IPS DF 6.9 (cell line): ENCODE data around the gene MPV17.
A peak's percentile ranks its signal among the peaks of the same experiment; 100 is the strongest.
"Not testable (repeated sequence)": the region's sequence is repeated elsewhere in the genome, so short reads cannot be mapped to it uniquely, and the experiment has no call there.

ENCODE experiments used
- DNase-seq: peaks from one replicate; pipeline ENCODE4 v3.0.0-alpha.2; 2013; ENCODE audit warnings: low read depth, low spot score
- H3K27ac ChIP-seq: one replicate; pipeline ENCODE4 v1.5.1; 2013; ENCODE audit warnings: low read length, control low read depth
- H3K27me3 ChIP-seq: 2 replicates; pipeline ENCODE4 v1.6.1; 2013; ENCODE audit warnings: mild to moderate bottlenecking, low read length; ENCODE audit not compliant: control insufficient read depth, insufficient read depth
- H3K36me3 ChIP-seq: 2 replicates; pipeline ENCODE4 v1.6.1; 2013; ENCODE audit warnings: low read length; ENCODE audit not compliant: control insufficient read depth, insufficient read depth
- H3K4me1 ChIP-seq: 2 replicates; pipeline ENCODE4 v1.6.1; 2013; ENCODE audit warnings: low read length; ENCODE audit not compliant: control insufficient read depth, insufficient read depth
- H3K4me3 ChIP-seq: 2 replicates; pipeline ENCODE4 v1.5.1; 2013; ENCODE audit warnings: mild to moderate bottlenecking, low read length
- H3K9me3 ChIP-seq: 2 replicates; pipeline ENCODE4 v1.6.1; 2013; ENCODE audit warnings: low read length, inconsistent platforms; ENCODE audit not compliant: control insufficient read depth, insufficient read depth
- WGBS: extraction: QIAGEN DNeasy Blood & Tissue Kit; methylation state at CpG from one replicate; pipeline ENCODE4 v1.1.7; 2013; ENCODE audit warnings: mixed read lengths, missing lambda C conversion rate; ENCODE audit not compliant: insufficient read length, insufficient coverage; 5-methylcytosine and 5-hydroxymethylcytosine counted together

Gene MPV17

DNA sequence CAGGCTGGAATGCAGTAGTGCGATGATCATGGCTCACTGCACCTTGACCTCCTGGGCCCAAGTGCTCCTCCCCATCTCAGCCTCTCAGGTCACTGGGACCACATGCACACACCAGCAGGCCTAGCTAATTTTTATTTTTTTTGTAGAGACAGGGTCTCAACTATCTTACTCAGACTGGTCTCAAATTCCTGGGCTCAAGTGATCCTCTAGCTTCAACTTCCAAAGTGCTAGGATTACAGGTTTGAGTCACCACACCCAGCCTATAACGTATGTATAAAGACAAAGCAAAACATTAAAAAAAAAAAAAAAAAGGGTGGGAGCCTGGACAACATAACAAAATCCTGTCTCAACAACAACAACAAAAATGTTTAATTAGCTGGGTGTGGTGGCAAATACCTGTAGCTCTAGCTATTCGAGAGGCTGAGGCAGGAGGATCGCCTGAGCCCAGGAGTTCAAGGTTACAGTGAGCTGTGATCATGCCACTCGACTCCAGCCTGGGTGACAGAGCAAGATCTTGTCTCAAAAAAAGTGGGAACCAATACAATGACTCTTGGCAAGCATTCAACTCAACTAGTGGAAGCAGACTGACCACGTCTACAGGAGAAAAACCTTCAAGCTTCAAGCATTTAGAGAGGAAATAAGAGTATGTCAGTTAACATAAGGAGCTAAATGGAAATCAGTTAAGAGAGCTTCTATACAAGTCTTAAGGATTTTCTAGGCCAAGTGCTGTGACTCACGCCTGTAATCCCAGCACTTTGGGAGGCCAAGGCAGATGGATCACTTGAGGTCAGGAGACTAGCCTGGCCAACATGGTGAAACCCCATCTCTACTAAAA, 31.1 kb upstream of the MPV17 start:
- H3K9me3 ChIP-seq = no peaks in the 10 kb centered on the region
- DNase-seq = no peak
- no peak overlapping the region for H3K27ac ChIP-seq
- no peak overlapping the region for H3K4me3 ChIP-seq
- H3K4me1 ChIP-seq = no peaks in the 10 kb centered on the region
- H3K27me3 ChIP-seq = no peaks in the 10 kb centered on the region
- no peaks in the 10 kb centered on the region for H3K36me3 ChIP-seq
- no CpG with 5 or more reads among the region's 7 CpGs for WGBS

DNA sequence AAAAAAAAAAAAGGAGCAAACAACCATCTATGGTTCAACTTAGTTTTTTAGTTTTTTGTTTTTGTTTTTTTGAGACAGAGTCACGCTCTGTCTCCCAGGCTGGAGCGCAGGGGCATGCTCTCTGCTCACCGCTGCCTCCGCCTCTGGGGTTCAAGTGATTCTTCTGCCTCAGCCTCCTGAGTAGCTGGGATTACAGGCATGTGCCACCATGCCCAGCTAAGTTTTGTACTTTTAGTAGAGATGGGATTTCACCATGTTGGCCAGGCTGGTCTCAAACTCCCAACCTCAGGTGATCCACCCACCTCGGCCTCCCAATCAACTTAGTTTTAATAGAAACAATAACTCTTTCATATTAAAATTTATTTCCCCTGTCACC, 30.5 kb upstream of the MPV17 start:
- H3K27ac ChIP-seq, H3K4me3 ChIP-seq, H3K4me1 ChIP-seq, H3K36me3 ChIP-seq, H3K9me3 ChIP-seq, DNase-seq, H3K27me3 ChIP-seq: not testable (repeated sequence)
- WGBS = no CpG with 5 or more reads among the region's 5 CpGs

DNA sequence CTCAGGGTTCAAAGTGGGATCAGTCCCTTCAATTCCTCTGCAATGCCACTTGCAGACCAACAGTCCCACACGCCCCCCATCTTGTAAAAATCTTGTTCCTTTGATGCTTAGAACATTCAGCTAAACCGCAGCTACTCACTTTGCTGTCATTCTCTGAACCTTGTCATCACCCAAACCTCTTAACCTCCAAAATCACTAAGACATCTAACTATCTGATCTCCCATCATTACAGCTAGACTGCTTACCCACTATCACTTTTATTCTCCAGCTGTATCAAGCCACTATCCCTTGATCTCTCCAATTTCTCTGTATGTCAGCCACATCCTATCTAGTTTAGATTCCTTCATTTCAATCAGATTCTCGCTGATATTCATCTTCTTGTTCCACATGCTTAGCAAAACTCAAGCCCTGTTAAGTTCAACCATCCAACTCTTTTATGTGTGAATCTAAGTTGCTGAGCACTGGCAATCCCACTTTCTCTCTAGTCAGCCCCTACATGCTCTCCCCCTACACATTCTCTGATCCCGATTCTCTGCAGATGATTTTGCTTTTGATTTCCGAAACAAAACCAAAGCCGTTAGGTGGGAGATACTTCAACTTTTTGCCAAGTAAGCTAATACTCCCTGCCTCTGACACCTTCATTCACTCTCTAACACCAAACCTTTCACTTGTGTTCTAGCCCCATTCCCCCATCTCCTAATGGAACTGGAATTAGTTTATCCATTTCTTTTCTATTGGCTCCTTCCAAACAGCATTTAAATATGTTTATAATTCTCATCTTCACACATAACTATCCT, 29.1 kb upstream of the MPV17 start:
- H3K9me3 ChIP-seq = no peaks in the 10 kb centered on the region
- no peaks in the 10 kb centered on the region for H3K4me1 ChIP-seq
- WGBS = no CpG with 5 or more reads among the region's 6 CpGs
- no peaks in the 10 kb centered on the region for H3K36me3 ChIP-seq
- H3K4me3 ChIP-seq = no peak overlapping the region
- no peak for DNase-seq
- no peak overlapping the region for H3K27ac ChIP-seq
- no peaks in the 10 kb centered on the region for H3K27me3 ChIP-seq

DNA sequence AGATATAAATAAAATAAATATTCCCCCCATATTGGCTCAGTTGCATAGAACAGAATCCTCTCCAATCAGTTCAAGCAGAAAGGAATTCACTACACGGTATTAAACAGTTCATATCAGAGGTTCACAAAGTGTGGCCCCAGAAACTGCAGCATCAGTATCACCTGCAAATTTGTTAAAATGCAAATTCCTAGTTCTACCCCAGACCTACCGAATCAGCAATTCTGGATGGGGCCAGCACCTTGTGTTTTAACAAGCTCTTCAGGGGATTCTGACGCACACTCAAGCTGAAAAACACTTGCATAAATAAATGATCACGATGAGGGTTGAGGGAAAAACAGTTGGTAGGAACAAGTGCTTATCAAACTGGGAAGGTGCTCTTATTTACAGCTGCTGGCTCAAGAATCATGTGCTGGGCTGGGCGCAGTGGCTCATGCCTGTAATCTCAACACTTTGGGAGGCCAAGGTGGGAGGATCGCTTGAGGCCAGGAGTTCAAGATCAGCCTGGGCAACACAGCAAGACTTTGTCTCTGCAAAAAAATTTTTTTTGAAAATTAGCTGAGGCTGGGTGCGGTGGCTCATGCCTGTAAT, 27.3 kb upstream of the MPV17 start:
- no CpG with 5 or more reads among the region's 7 CpGs for WGBS
- no peak overlapping the region for H3K27ac ChIP-seq
- no peak for DNase-seq

DNA sequence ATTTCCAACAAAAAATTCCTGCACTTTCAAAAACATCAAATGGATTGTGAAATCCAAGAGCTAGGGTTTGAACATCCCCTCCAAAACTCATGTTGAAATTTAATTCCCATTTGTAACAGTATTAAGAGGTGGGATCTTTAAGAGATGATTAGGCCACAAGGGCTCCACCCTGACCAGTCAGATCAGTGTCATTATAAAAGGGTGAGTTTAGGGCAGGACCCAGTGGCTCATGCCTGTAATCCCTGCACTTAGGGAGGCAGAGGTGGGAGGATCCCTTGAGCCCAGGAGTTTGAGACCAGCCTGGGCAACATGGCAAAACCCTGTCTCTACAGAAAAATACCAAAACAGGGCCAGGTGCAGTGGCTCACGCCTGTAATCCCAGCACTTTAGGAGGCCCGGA, 24.7 kb upstream of the MPV17 start:
- H3K36me3 ChIP-seq = peaks cover 8% of the 10 kb centered on the region; the same call in 1 of the 2 replicates
- no peaks in the 10 kb centered on the region for H3K9me3 ChIP-seq
- no peak overlapping the region for H3K27ac ChIP-seq
- DNase-seq = no peak
- H3K4me3 ChIP-seq = no peak overlapping the region
- no peaks in the 10 kb centered on the region for H3K27me3 ChIP-seq
- H3K4me1 ChIP-seq = no peaks in the 10 kb centered on the region
- WGBS = no CpG with 5 or more reads among the region's 2 CpGs

More for the DNA sequence above, 27.3 kb upstream of the MPV17 start:
- no peaks in the 10 kb centered on the region for H3K4me1 ChIP-seq
- no peaks in the 10 kb centered on the region for H3K9me3 ChIP-seq
- no peak overlapping the region for H3K4me3 ChIP-seq
- no peaks in the 10 kb centered on the region for H3K36me3 ChIP-seq
- H3K27me3 ChIP-seq = no peaks in the 10 kb centered on the region

DNA sequence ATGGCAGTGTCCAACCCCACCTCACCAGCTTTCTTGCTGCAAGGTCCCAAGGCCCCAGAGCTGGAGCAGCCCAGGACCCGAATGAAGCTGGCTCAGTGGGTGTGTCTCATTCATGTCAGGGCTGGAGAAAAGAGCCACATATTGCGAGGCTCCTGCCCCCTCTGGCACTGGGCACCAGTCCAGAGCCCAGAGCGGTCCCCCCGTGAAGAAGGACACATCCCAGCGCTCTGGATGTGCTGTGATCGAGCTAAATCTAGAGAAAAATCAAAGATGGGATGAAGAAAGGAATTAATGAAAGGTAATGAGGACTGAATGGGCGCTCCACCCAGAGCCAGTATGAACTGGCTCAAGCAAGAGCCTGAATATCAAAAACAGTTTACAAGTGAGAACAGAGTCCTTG, 13.3 kb upstream of the MPV17 start:
- Histone ChIP-seq H3K27ac (no peak overlapping the region), H3K4me3 (no peak overlapping the region), H3K27me3 (no peaks in the 10 kb centered on the region), H3K9me3 (no peaks in the 10 kb centered on the region), H3K4me1 (no peaks in the 10 kb centered on the region), H3K36me3 (peaks cover 33% of the 10 kb centered on the region)
- WGBS = no CpG with 5 or more reads among the region's 7 CpGs
- DNase-seq = no peak

DNA sequence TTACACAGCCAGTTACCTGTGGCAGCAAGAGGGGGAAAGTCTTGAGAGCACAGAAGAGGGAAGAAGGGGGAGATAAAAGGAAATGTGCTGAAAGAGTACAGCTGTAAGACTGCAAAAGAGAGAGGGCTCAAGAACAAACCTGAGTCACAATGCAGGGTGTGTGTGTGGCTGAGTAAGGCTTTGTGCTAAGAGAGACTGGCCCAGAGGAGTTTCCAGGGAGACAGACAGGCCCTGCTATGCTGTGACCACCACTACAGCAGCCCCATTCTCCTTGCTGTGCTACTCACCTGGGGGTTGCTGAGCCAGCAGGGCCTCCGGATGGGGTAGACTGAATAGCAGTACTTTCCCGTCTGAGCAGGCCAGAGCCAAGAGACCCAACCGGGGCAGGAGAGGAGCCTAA, 12.4 kb upstream of the MPV17 start:
- Histone ChIP-seq H3K27ac (no peak overlapping the region), H3K4me1 (no peaks in the 10 kb centered on the region), H3K9me3 (no peaks in the 10 kb centered on the region), H3K27me3 (no peaks in the 10 kb centered on the region), H3K36me3 (peaks cover 33% of the 10 kb centered on the region), H3K4me3 (no peak overlapping the region)
- no peak for DNase-seq
- no CpG with 5 or more reads among the region's 3 CpGs for WGBS

DNA sequence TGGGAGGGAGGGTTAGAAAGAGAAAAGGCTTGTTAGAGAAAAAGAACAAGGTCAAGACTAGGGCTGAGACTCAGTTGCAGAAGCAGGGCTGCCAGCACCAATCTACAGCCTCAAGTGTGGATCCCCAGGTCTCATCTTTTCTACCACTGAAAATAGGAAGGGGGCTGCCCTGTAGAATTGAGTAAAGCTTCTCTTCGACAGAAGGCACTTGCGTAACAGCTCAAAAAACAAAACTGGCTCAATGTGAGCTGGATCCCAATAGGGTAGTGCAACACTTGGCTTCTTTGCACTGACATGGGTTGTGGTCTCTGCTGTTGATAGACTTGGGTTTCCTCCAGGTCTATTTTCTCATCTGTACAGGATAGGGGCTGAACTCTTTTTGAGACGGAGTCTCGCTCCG, 1.8 kb upstream of the MPV17 start:
- Histone ChIP-seq H3K9me3 (no peaks in the 10 kb centered on the region), H3K4me1 (peaks cover 4% of the 10 kb centered on the region; the same call in 1 of the 2 replicates), H3K27me3 (no peaks in the 10 kb centered on the region), H3K36me3 (peaks cover 19% of the 10 kb centered on the region; the same call in 1 of the 2 replicates), H3K27ac (no peak overlapping the region), H3K4me3 (no peak overlapping the region)
- no peak for DNase-seq
- no CpG with 5 or more reads among the region's 5 CpGs for WGBS

DNA sequence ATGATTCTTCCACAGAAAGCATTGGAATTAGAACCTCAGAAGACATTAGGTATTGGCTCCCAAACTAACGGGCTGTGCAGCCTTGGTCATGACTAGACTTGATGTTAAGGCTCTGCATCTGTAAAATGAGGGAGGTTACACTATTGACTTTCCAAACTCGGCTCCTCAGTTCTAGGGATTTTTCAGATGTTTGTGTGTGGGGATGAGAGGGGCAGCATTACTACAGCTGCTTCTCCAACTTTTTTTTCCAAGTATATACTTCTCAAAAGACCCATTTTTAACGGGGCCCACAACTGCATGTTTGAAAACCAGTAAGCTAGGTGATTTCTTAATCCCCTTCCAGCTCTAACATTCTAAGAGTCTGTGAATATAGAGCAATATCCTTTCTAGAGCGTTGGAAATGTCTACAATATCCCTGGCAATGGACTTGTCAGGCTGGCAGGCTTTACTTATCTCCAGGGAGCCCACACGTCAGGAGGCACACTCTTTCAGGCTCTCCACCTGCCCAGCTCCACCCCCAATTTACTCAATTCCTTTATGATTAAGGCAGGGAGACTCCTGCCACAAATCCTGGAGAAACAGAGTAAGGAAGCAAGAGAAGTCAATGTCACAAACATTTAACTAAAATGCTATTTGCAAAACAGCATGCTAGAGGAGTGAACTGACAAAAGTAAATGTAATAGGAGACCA, 844 bp upstream of the MPV17 start:
- WGBS = no CpG with 5 or more reads among the region's 5 CpGs
- no peak overlapping the region for H3K27ac ChIP-seq
- no peak for DNase-seq

DNA sequence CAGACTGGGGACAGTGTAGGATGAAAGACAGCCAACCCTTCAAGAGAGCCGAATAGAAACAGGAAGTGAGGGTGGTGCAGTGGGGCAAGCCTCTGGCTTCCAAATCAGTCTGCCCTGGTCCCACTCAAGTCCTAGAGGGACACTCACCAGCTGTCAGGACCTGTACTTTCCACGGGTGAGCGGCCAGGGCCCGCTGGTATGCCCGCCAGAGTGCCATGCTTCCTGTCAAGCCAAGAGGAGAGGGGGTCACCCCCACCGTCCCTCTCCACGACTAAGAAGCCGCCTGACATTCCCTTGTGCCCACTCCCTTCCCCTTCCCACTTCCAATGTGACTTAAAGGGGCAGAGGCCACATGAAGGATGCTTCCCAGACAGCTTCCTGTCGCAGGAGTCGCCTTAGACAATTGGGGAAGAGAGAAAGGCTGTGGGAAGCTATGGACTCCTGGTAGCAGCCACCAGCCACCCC, 564 bp downstream of the MPV17 start:
- H3K4me1 ChIP-seq = peaks cover 4% of the 10 kb centered on the region; the same call in 1 of the 2 replicates
- no CpG with 5 or more reads among the region's 10 CpGs for WGBS
- H3K9me3 ChIP-seq = no peaks in the 10 kb centered on the region
- H3K36me3 ChIP-seq = peaks cover 7% of the 10 kb centered on the region; the same call in 1 of the 2 replicates
- peak overlapping the region; percentile 55 for H3K4me3 ChIP-seq
- no peaks in the 10 kb centered on the region for H3K27me3 ChIP-seq
- DNase-seq = no peak
- no peak overlapping the region for H3K27ac ChIP-seq

More for the DNA sequence above, 844 bp upstream of the MPV17 start:
- no peaks in the 10 kb centered on the region for H3K27me3 ChIP-seq
- H3K9me3 ChIP-seq = no peaks in the 10 kb centered on the region
- peaks cover 14% of the 10 kb centered on the region; the same call in 1 of the 2 replicates for H3K36me3 ChIP-seq
- H3K4me1 ChIP-seq = peaks cover 4% of the 10 kb centered on the region; the same call in 1 of the 2 replicates
- peak overlapping the region; percentile 55; the same call in 1 of the 2 replicates for H3K4me3 ChIP-seq
